ENCODE measurements around the gene OR51B4.

DNA sequence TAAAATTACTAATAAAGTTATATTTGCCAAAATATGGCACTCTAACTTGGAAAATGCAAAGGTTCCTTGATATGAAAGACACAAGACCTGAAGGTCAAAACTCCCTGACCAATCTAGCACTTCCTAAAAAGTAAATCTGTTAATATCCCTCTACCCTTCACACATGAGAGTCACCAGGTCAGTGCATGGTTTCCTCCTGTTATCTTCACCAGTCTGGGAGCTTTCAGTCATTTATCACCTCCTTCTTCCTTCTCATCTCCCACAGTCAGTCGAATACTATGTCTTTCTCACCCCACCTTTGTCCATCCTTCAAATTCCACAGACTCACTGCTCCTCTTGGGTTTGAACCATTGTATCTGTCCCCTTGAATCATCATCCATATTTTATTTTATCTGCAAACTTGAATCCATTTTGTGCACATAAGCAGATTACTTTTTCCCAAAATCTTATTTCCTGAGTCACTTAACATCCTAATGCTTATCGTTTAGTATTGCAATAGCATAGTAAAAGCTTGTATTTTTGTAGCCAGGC is 34.6 kb downstream of the OR51B4 start:
- no peak for TF ChIP-seq CTCF (IDR thresholded peaks at IDR 0.05)
- no peak for TF ChIP-seq POLR2A (IDR thresholded peaks at IDR 0.05)
